ENCODE measurements around the gene VSIR.

The VSIR gene

GRCh38 chr10:71713135-71714030, 59.9 kb downstream of the VSIR start:
- DNase-seq (ENCODE audit: low read depth, low spot score) = peak; percentile 74

GRCh38 chr10:71712572-71713134, 60.7 kb downstream of the VSIR start:
- DNase-seq (ENCODE audit: low read depth, low spot score) = no peak

GRCh38 chr10:71712170-71712569, 61.1 kb downstream of the VSIR start:
- DNase-seq (ENCODE audit: low read depth, low spot score) = no peak

DNA sequence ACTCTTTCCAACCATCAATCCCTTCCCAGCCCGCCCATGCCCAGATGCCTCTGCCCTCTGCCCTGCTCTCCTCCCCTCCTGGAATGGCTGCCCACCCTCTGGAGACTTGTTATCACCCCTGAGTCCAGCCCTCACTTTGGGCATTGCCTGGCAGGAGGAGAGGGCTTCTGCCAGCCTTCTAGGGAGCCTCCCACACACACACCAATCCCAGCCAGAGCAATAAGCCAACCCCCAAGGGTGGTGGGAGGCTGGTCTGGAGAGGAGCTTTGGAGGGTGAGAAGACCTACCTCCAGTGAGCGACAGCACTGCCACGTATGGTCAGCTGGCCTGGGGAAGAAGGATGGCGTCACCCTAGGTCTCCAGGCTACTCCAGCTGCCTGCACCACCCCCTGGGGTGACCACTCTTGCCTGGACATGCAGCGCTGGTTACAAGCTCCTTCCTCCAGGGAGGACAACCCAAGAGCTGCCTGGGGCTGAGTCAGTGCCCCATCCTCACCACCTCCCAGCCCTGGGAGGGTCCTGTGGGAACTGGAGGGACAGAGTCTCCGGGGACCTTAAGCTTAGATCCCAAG, 62.2 kb downstream of the VSIR start:
- DNase-seq (ENCODE audit: low read depth, low spot score) = no peak

DNA sequence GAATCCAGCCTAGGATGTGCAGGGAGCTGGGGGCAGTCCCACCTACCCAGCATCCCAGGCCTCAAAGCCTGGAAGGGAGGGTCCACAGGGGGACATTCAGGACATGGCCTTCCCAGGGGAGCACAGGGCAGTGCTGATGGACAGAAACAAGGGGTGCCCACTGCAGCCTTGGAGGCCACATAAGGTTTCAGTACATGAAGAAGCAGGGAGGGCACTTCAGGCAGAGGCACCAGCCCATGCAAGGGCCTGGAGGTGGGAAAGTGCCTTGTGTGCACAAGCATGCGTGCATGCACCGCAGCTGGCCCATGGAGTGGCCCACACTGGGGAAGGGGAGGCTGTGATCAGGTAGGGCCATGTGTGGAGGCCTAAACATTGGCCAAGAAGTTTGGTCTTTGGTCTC, 62.8 kb downstream of the VSIR start:
- no peak for DNase-seq (ENCODE audit: low read depth, low spot score)

GRCh38 chr10:71708897-71709882, 64.1 kb downstream of the VSIR start:
- no peak for DNase-seq (ENCODE audit: low read depth, low spot score)

DNA sequence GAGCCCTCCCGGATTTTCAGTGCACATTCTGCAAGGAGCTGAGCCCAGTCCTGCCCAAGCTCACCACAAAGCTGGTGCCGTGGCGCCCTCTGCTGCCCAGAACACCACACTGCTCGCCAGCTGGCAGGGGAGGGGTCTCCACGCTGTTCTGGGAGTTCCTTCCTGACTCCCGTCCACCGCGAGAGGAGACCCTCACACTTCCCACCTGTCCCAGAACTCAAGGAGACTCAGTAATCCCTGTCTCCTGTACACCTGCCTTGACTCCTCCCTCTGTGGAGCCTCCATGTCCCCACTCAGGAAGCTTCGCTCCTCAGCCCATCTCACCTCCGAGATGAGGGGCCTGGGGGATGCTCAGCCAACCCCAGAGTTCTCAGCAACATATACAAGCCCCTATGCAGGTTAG, 65.0 kb downstream of the VSIR start:
- peak; percentile 70 for DNase-seq (ENCODE audit: low read depth, low spot score)

- DNase-seq (ENCODE audit: low read depth, low spot score) = no peak
These were observed 66.0 kb downstream of the VSIR start for GRCh38 chr10:71707240-71707789.

GRCh38 chr10:71706216-71707121, 66.9 kb downstream of the VSIR start:
- no peak for DNase-seq (ENCODE audit: low read depth, low spot score)

DNA sequence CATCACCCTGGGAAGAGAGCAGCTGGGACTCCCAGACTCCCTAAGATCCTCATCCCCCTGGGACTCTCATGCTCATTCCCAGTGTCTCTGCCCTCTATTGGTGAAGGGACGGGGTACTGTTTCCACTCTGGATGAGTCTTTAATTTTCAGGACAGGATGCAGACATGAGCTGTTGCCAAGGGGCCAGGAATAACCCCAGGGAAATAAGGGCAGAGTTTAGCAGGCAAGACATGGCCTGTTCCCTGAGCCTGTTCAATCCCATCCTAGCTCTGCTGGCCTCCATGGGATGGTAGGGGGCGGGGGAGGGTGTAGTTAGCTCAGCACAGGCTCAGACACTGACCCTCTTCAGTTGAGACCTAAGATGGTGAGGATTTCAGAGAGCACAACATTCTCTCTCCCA, 67.7 kb downstream of the VSIR start:
- DNase-seq (ENCODE audit: low read depth, low spot score) = no peak

- no peak for DNase-seq (ENCODE audit: low read depth, low spot score)
These were observed 68.5 kb downstream of the VSIR start for GRCh38 chr10:71704816-71705215.

GRCh38 chr10:71703577-71703976, 69.7 kb downstream of the VSIR start:
- no peak for DNase-seq (ENCODE audit: low read depth, low spot score)

DNA sequence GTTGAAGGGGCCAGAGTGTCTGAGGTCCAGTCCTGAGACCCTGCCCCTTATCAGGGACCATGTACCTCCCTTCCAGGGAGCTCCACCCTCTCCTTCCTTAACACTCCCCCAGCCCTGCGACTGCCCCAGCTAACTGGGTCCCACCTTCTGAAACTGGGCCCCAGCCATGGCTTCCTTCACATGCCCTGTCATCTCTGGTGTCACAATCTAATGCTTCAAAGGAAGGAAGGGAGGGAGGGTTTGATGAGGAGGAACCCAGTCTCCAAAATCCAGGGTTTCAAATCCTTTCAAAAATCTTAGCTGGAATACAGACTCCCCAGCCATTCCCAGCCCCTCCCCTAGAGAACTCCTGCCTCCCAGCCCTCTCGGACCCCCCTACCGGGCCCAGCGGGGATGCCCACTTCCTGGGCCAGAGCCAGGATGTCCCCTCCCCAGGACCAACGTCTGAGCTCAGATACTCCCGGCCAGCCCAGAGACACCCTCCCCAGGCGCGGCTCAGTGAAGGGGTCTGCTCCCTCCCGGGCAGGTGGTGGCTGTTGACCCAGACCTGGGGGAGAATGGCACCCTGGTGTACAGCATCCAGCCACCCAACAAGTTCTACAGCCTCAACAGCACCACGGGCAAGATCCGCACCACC, 71.7 kb downstream of the VSIR start:
- DNase-seq (ENCODE audit: low read depth, low spot score) = no peak

DNA sequence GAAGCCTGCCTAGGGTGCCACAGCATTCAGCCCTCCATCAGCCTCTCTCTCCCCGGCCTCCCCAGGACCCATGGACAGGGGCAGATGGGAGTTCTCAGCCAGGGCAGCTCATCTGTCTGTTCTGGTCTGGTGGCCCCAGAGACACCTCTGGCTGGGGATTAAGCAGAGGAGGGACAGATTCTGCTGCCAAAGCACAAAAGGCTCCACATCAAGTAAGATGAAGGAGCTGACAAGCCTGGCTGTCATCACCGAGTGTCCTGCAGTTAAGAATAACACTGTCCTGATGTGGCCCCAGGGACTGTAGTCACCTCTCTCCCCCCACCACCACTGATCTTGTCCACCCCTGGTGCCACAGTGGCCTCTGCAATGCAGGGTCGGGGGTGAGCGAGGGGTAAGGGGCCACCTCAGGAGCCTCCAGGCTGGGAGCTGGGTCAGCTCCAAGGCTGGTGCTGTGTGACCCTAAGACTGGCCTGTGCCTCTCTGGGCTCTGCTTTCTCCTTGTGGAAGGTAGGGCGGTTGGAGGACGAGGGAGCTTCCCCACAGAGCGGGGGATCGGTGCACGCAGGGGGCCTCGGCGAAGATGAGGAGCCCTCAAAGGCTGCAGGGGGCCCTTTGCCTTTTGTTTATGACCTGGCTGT, 72.5 kb downstream of the VSIR start:
- DNase-seq (ENCODE audit: low read depth, low spot score) = no peak

DNA sequence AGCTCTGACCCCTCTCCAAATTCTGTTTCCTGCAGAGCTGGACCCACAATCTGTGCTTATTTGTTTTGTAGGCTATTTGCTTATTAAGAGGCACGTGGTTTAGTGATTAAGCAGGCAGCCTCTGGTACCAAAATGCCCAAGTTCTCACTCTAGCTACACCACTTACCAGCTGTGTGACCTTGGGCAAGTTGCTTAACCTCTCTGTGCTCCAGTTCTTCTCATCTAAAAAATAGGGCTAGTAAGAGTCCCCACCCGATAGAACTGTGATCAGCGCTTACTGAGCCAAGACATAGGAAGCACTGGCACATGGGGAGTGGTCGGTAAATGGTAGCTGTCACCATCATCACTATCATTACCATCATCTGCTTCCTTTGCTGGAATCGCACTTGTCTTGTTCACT, 74.6 kb downstream of the VSIR start:
- DNase-seq (ENCODE audit: low read depth, low spot score) = no peak

GRCh38 chr10:71697938-71698709, 75.2 kb downstream of the VSIR start:
- DNase-seq (ENCODE audit: low read depth, low spot score) = no peak
